Upper lobe of left lung (tissue), 4 donors: ENCODE measurements around the gene SLC4A8.

Experiments
- CTCF ChIP-seq, 6 experiments: fragments of 450-650 bp in 4 of 6; fragments of 200-600 bp in 2 of 6; sonication (generic) in 2 of 6; IDR thresholded peaks; one replicate each; pipeline ENCODE4 v1.5.1; 2016 to 2019; ENCODE audit warnings: antibody characterized with exemption in 6 of 6
- POLR2A ChIP-seq, 4 donors: fragments of 450-650 bp; IDR thresholded peaks; one replicate each; pipeline ENCODE4 v1.5.1; 2016 to 2017; ENCODE audit warnings: antibody characterized with exemption in 4 of 4, mild to moderate bottlenecking in 2 of 4
- POLR2AphosphoS5 ChIP-seq, 2 donors: sonication (generic); formaldehyde crosslinking; IDR thresholded peaks; one replicate each; pipeline ENCODE4 v1.5.1; 2017; ENCODE audit warnings: antibody characterized with exemption in 2 of 2

- TF ChIP-seq POLR2AphosphoS5 (IDR thresholded peaks at IDR 0.05) (no peak), CTCF (IDR thresholded peaks at IDR 0.05) (no peak), POLR2A (IDR thresholded peaks at IDR 0.05) (no peak)
Observed at GRCh38 chr12:51465491-51465890, 40.9 kb downstream of the SLC4A8 start.
